Mucosa of descending colon (tissue), 3 donors: ENCODE measurements around the gene MTERF2. TPM values are rescaled to one million over a fixed set of nuclear protein-coding genes. Genes with fewer than 3 reads are reported as not detected.

ENCODE experiments used
- ATAC-seq: fragments of 200-7000 bp; cut with Tn5 transposase; one replicate; pipeline ENCODE4 v1.9.1; 2020; ENCODE audit warnings: mild to moderate bottlenecking, moderate library complexity
- DNase-seq, 3 donors: peaks; one replicate each; pipeline ENCODE4 v3.0.0-alpha.2; 2020
- H3K36me3 ChIP-seq: fragments of 200-600 bp; one replicate; pipeline ENCODE4 v1.8.0; 2021; ENCODE audit warnings: low read depth, mild to moderate bottlenecking
- H3K4me1 ChIP-seq: fragments of 200-600 bp; one replicate; pipeline ENCODE4 v1.8.0; 2021; ENCODE audit warnings: low read depth, mild to moderate bottlenecking
- H3K4me3 ChIP-seq: fragments of 200-600 bp; one replicate; pipeline ENCODE4 v1.8.0; 2021; ENCODE audit warnings: mild to moderate bottlenecking
- H3K9me3 ChIP-seq: fragments of 200-600 bp; one replicate; pipeline ENCODE4 v1.8.0; 2021; ENCODE audit warnings: mild to moderate bottlenecking
- intact Hi-C, 2 donors: fragments of 100-400 bp; cut with DNase I in 1 of 2; cut with micrococcal nuclease in 1 of 2; formaldehyde crosslinking; loops; one replicate each; pipeline versions ENCODE4 v1.11.0 to v1.11.1; 2022; cut with DNase I, micrococcal nuclease
- total RNA-seq, 3 donors: library from RNA; stranded (reverse); fragmentation: NEBNext Ultra II Directional in 2 of 3; extraction: Animal tissue kit (Norgen Biotek cat#: 25700) in 2 of 3; gene quantifications; one replicate each; pipeline versions ENCODE4 v1.2.1 to v1.2.4, GENCODE V29; 2021 to 2023
- TF ChIP-seq, protein P1 (sequence below): fragments of 200-600 bp; IDR thresholded peaks from one replicate; pipeline ENCODE4 v1.8.0; 2022; ENCODE audit warnings: antibody characterized with exemption, mild to moderate bottlenecking
- donor health status: DM: no; HTN: no; CAD: no; lungs with moderate emphysema.
- donor health status: DM: no; HTN: no; CAD: no.
- donor health status: DM: no; HTN: yes; CAD: no.

The MTERF2 gene
- total RNA-seq, 3 donors from 2014 or later = 11.0 to 17.6 (median 12.0) TPM

DNA sequence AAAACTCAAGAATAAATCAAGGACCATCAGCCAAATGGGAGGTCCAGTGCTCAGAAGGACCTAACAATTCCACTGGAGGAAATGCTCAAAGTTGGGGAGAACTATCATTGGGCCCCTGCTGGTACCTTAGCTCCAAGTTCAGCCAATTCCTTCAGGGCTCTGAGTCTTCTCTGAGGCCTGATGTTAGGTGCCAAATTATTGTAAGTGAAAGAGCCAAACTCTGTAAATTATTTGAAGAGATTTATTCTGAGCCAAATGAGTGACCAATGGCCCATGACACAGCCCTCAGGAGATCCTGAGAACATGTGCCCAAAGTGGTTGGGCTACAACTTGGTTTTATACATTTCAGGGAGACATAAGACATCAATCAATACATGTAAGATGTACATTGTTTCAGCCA lies 39.5 kb downstream of the MTERF2 start:
- no peaks in the 10 kb centered on the region for H3K36me3 ChIP-seq
- TF ChIP-seq, protein P1, sequence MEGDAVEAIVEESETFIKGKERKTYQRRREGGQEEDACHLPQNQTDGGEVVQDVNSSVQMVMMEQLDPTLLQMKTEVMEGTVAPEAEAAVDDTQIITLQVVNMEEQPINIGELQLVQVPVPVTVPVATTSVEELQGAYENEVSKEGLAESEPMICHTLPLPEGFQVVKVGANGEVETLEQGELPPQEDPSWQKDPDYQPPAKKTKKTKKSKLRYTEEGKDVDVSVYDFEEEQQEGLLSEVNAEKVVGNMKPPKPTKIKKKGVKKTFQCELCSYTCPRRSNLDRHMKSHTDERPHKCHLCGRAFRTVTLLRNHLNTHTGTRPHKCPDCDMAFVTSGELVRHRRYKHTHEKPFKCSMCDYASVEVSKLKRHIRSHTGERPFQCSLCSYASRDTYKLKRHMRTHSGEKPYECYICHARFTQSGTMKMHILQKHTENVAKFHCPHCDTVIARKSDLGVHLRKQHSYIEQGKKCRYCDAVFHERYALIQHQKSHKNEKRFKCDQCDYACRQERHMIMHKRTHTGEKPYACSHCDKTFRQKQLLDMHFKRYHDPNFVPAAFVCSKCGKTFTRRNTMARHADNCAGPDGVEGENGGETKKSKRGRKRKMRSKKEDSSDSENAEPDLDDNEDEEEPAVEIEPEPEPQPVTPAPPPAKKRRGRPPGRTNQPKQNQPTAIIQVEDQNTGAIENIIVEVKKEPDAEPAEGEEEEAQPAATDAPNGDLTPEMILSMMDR = no peak
- intact Hi-C loops = no loop called here
- DNase-seq = no peak
- ATAC-seq = no peak
- no peaks in the 10 kb centered on the region for H3K4me1 ChIP-seq
- H3K4me3 ChIP-seq = no peak overlapping the region
- H3K9me3 ChIP-seq = peaks cover 2% of the 10 kb centered on the region

DNA sequence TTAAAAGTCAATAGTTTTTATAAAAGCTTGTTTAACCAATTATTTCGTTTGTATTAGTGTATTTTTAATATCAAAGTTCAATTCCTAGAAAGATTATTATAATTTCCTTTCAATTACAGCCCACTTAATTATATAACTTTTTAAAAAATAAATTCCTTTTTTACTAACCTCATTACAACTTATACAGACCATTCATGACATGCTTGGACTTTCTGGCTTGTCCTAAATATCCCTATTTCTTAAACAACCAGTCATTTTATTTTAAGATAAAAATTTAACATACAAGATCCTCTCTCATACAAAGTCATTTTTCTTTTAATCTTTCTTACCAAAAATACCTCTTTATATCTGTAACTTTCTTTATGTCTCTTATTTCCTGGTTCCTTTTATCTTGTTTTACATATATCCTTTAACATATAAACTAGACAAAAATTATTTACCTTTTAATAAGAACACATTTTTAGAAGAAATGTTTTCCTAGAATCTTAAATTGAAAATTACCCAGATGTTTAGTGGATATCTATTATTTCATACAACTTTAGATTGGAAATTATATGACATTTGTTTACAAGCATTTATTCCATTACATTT lies 41.6 kb downstream of the MTERF2 start:
- H3K36me3 ChIP-seq = no peaks in the 10 kb centered on the region
- no peaks in the 10 kb centered on the region for H3K4me1 ChIP-seq
- intact Hi-C loops = no loop called here
- peaks cover 2% of the 10 kb centered on the region for H3K9me3 ChIP-seq
- TF ChIP-seq, protein P1 = no peak
- no peak for DNase-seq
- no peak for ATAC-seq
- no peak overlapping the region for H3K4me3 ChIP-seq

DNA sequence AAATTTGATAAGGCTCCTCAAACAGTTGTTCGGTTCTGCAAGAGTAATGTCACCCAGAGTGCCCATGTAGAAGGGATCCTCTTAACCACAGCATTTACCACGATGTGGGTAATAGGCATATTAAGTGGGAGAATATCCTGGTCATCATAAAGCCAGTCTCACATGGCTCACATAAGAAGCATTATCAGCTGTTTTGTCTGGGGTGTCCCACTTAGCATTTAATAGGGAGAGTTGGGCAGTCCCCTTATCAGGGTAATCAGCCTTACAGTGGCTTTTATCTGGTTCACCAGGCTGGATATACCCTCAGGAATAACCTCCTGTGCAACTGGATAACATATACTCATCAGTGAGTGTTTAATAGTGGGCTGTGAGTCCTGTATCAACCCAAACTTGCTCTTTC lies 44.2 kb downstream of the MTERF2 start:
- Histone ChIP-seq H3K9me3 (peaks cover 2% of the 10 kb centered on the region), H3K4me1 (no peaks in the 10 kb centered on the region), H3K4me3 (no peak overlapping the region), H3K36me3 (no peaks in the 10 kb centered on the region)
- TF ChIP-seq, protein P1 = no peak
- no peak for ATAC-seq
- intact Hi-C loops = no loop called here
- DNase-seq = no peak

DNA sequence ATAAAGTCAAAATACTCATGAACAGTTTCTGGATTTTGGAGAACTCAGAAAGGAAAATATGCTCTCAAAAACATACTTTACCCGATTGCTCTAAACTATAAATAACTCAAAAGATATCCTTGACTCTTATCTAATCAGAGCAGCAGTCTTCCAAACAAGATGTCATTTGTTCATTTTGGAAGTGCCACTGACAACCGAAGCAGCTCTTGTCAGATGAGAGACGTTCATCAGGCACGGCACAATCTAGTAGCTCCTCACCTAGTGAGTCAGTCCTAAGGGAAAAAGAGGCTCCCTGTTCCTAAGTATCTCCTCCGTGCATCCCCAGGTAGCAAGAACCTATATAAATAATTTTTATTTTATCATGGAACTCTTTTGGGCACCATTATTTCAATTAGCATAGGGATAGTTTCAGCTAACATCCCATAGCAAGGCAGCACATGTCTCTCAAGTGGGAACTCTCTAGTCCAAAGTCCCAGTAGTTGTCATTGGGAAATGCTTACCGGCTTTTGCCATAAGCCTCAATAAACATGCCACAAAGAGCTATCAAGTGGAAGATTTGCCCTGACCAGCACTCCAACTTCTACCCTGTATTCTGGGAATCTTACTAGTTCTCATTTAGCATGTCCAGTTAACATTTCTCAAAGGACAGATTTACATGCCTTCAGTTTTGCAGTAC lies 45.3 kb downstream of the MTERF2 start:
- no peak for ATAC-seq
- DNase-seq = no peak
- intact Hi-C loops = no loop called here

DNA sequence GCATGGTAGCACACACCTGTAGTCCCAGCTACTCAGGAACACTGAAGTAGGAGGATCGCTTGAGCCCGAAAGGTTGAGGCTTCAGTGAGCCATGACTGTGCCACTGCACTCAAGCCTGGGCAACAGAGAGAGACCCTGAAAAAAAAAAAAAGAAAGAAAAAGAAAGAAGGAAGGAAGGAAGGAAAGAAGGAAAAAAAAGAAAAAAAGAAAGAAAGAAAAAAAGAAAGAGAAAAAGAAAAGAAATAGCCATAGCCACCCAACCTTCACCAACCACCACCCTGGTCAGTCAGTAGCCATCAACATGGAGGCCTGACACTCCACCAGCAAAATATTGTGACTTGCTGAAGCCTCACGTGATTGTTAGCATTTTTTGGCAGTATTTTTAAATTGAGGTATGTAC lies 52.7 kb downstream of the MTERF2 start:
- intact Hi-C loops = no loop called here
- DNase-seq (no peak), ATAC-seq (no peak)
- H3K36me3 ChIP-seq = no peaks in the 10 kb centered on the region
- TF ChIP-seq, protein P1 = no peak
- no peak overlapping the region for H3K4me3 ChIP-seq
- H3K4me1 ChIP-seq = no peaks in the 10 kb centered on the region
- H3K9me3 ChIP-seq = no peaks in the 10 kb centered on the region

More for the DNA sequence above, 45.3 kb downstream of the MTERF2 start:
- Histone ChIP-seq H3K9me3 (peaks cover 2% of the 10 kb centered on the region), H3K4me3 (no peak overlapping the region), H3K4me1 (no peaks in the 10 kb centered on the region), H3K36me3 (no peaks in the 10 kb centered on the region)
- TF ChIP-seq, protein P1 = no peak

Other genes starting within 250 kb of the MTERF2 start
- gene RIC8B, start 212.5 kb downstream of the MTERF2 start, total RNA-seq = 10 to 100 TPM; 13.3 to 25.3 (median 15.2) TPM
- 10 to 100 TPM; 20.3 to 38.6 (median 27.0) TPM for gene TMEM263, start 31.2 kb downstream of the MTERF2 start, total RNA-seq
- gene CRY1, start 106.4 kb upstream of the MTERF2 start, total RNA-seq = 10 to 100 TPM; 11.4 to 22.8 (median 15.5) TPM